Temporal lobe (tissue), 1 donor: ENCODE measurements around the gene PHLDB3. TPM values are rescaled to one million over a fixed set of nuclear protein-coding genes. Genes with fewer than 3 reads are reported as not detected.

Source experiments
- total RNA-seq: library from RNA; depleted of rRNA; stranded (reverse); fragments of >200 nt; gene quantifications from one replicate; pipeline ENCODE4 v1.2.3, GENCODE V29; 2014

PHLDB3 gene
- total RNA-seq, 1 donor from 2014 or later = 1.5 TPM

Other genes with a start within 250 kb of the PHLDB3 start
- gene PSG9, start 235.2 kb downstream of the PHLDB3 start, total RNA-seq = not detected
- gene CD177, start 151.1 kb downstream of the PHLDB3 start, total RNA-seq = 0.74 TPM
- gene TEX101, start 89.9 kb downstream of the PHLDB3 start, total RNA-seq = not detected
- gene LYPD3, start 39.1 kb downstream of the PHLDB3 start, total RNA-seq = 0.49 TPM
- gene ETHE1, start 22.5 kb upstream of the PHLDB3 start, total RNA-seq = 17.0 TPM
- gene ZNF575, start 28.4 kb upstream of the PHLDB3 start, total RNA-seq = 0.49 TPM
- gene XRCC1, start 70.8 kb upstream of the PHLDB3 start, total RNA-seq = 12.0 TPM
- gene PINLYP, start 71.1 kb upstream of the PHLDB3 start, total RNA-seq = 7.4 TPM
- 92.0 TPM for gene IRGQ, start 91.4 kb upstream of the PHLDB3 start, total RNA-seq
- 5.2 TPM for gene ZNF576, start 91.8 kb upstream of the PHLDB3 start, total RNA-seq
- not detected for gene SRRM5, start 107.3 kb upstream of the PHLDB3 start, total RNA-seq
- 106 TPM for gene ZNF428, start 114.9 kb upstream of the PHLDB3 start, total RNA-seq
- gene CADM4, start 135.1 kb upstream of the PHLDB3 start, total RNA-seq = 105 TPM
- 6.6 TPM for gene PLAUR, start 165.4 kb upstream of the PHLDB3 start, total RNA-seq
- gene IRGC, start 211.3 kb upstream of the PHLDB3 start, total RNA-seq = not detected